SK-N-SH treated with all-trans-retinoic acid at 6 μM for 48 hours (cell line): ENCODE measurements around the gene TH.

ENCODE experiments used
- ATAC-seq: fragments of 200-7000 bp; cut with Tn5 transposase; 3 replicates; pipeline ENCODE4 v1.9.1; 2020; ENCODE audit warnings: mild to moderate bottlenecking, moderate library complexity
- CREB5 ChIP-seq: fragments of 250-450 bp; sonication (Bioruptor Pico); IDR thresholded peaks from 2 replicates; pipeline ENCODE4 v1.5.1; 2020; ENCODE audit warnings: low read depth, mild to moderate bottlenecking, moderate library complexity
- CSDC2 ChIP-seq: fragments of 250-450 bp; sonication (Bioruptor Pico); IDR thresholded peaks from 2 replicates; pipeline ENCODE4 v1.5.0; 2020; ENCODE audit warnings: mild to moderate bottlenecking, moderate library complexity
- CSRNP3 ChIP-seq: fragments of 250-450 bp; sonication (Bioruptor Pico); IDR thresholded peaks from 2 replicates; pipeline ENCODE4 v1.5.1; 2021; ENCODE audit warnings: mild to moderate bottlenecking, moderate library complexity
- ESRRG ChIP-seq: fragments of 250-450 bp; sonication (Bioruptor Pico); IDR thresholded peaks from 2 replicates; pipeline ENCODE4 v1.6.1; 2021; ENCODE audit warnings: mild to moderate bottlenecking
- GLIS3 ChIP-seq: fragments of 250-450 bp; sonication (Bioruptor Pico); IDR thresholded peaks from 2 replicates; pipeline ENCODE4 v1.5.0; 2020; ENCODE audit warnings: mild to moderate bottlenecking, moderate library complexity
- ISL1 ChIP-seq: fragments of 250-450 bp; sonication (Bioruptor Pico); IDR thresholded peaks from 2 replicates; pipeline ENCODE4 v2.1.2; 2022; ENCODE audit warnings: mild to moderate bottlenecking, moderate library complexity
- OSR1 ChIP-seq: fragments of 250-450 bp; sonication (Bioruptor Pico); IDR thresholded peaks from 2 replicates; pipeline ENCODE4 v1.8.0; 2022; ENCODE audit warnings: moderate library complexity, mild to moderate bottlenecking, inconsistent platforms
- PATZ1 ChIP-seq: fragments of 250-450 bp; sonication (Bioruptor Pico); IDR thresholded peaks from 2 replicates; pipeline ENCODE4 v1.8.0; 2020; ENCODE audit warnings: mild to moderate bottlenecking, moderate library complexity, borderline replicate concordance
- POU6F1 ChIP-seq: fragments of 250-450 bp; sonication (Bioruptor Pico); IDR thresholded peaks from 2 replicates; pipeline ENCODE4 v1.8.0; 2021; ENCODE audit warnings: low read depth, mild to moderate bottlenecking, moderate library complexity, borderline replicate concordance
- PPARA ChIP-seq: fragments of 250-450 bp; sonication (Bioruptor Pico); IDR thresholded peaks from 2 replicates; pipeline ENCODE4 v1.5.0; 2020; ENCODE audit warnings: mild to moderate bottlenecking, borderline replicate concordance
- RARB ChIP-seq: fragments of 250-450 bp; sonication (Bioruptor Pico); IDR thresholded peaks from 2 replicates; pipeline ENCODE4 v1.8.0; 2021; ENCODE audit warnings: mild to moderate bottlenecking, moderate library complexity
- SNAI2 ChIP-seq: fragments of 250-450 bp; sonication (Bioruptor Pico); IDR thresholded peaks from 2 replicates; pipeline ENCODE4 v1.5.0; 2020; ENCODE audit warnings: mild to moderate bottlenecking, moderate library complexity
- TCF4 ChIP-seq: fragments of 250-450 bp; sonication (Bioruptor Pico); IDR thresholded peaks from 2 replicates; pipeline ENCODE4 v1.8.0; 2021; ENCODE audit warnings: mild to moderate bottlenecking, moderate library complexity, borderline replicate concordance
- TOX ChIP-seq: fragments of 250-450 bp; sonication (Bioruptor Pico); IDR thresholded peaks from 2 replicates; pipeline ENCODE4 v1.8.0; 2021; ENCODE audit warnings: mild to moderate bottlenecking, moderate library complexity, borderline replicate concordance
- TSHZ2 ChIP-seq: fragments of 250-450 bp; sonication (Bioruptor Pico); IDR thresholded peaks from 2 replicates; pipeline ENCODE4 v1.5.0; 2020; ENCODE audit warnings: mild to moderate bottlenecking, moderate library complexity
- ZFP3 ChIP-seq: fragments of 250-450 bp; sonication (Bioruptor Pico); IDR thresholded peaks from 2 replicates; pipeline ENCODE4 v1.5.0; 2020; ENCODE audit warnings: mild to moderate bottlenecking, moderate library complexity
- ZFP30 ChIP-seq: fragments of 450-650 bp; formaldehyde crosslinking; IDR thresholded peaks from 2 replicates; pipeline ENCODE4 v1.5.0; 2022; ENCODE audit warnings: mild to moderate bottlenecking, moderate library complexity
- ZNF8 ChIP-seq: fragments of 450-650 bp; formaldehyde crosslinking; IDR thresholded peaks from 2 replicates; pipeline ENCODE4 v1.5.0; 2020; ENCODE audit warnings: mild to moderate bottlenecking, moderate library complexity

The TH gene

GRCh38 chr11:2169005-2169378 is 2.6 kb downstream of the TH start (continued):
- TF ChIP-seq POU6F1 (CRISPR knock-in tag) = no peak

- no peak for ATAC-seq
- TF ChIP-seq PATZ1 (CRISPR knock-in tag) (no peak), CSDC2 (CRISPR knock-in tag) (no peak), RARB (CRISPR knock-in tag) (no peak), TCF4 (no peak), ZFP30 (CRISPR knock-in tag) (no peak), TSHZ2 (CRISPR knock-in tag) (no peak), PPARA (CRISPR knock-in tag) (no peak), ZNF8 (CRISPR knock-in tag) (no peak), GLIS3 (CRISPR knock-in tag) (no peak), ISL1 (CRISPR knock-in tag) (no peak), TOX (CRISPR knock-in tag) (no peak), ESRRG (CRISPR knock-in tag) (no peak), ZFP3 (CRISPR knock-in tag) (no peak), CREB5 (CRISPR knock-in tag) (no peak), SNAI2 (CRISPR knock-in tag) (no peak), OSR1 (CRISPR knock-in tag) (no peak)
Observed at GRCh38 chr11:2168286-2169004, 3.2 kb downstream of the TH start.

- no peak for TF ChIP-seq CSRNP3 (CRISPR knock-in tag)
- TF ChIP-seq OSR1 (CRISPR knock-in tag) = no peak
- ATAC-seq = no peak
Observed at GRCh38 chr11:2167141-2168045, 4.2 kb downstream of the TH start.
